Effector CD8-positive, alpha-beta T cell (primary cell): Measurements from ENCODE around the gene NOS3.
"Not testable (repeated sequence)": the region's sequence is repeated elsewhere in the genome, so short reads cannot be mapped to it uniquely, and the experiment has no call there.

ENCODE experiments used
- DNase-seq: peaks from one replicate; lab custom pipeline; 2025; lab: John Stamatoyannopoulos, UW

Gene NOS3

DNA sequence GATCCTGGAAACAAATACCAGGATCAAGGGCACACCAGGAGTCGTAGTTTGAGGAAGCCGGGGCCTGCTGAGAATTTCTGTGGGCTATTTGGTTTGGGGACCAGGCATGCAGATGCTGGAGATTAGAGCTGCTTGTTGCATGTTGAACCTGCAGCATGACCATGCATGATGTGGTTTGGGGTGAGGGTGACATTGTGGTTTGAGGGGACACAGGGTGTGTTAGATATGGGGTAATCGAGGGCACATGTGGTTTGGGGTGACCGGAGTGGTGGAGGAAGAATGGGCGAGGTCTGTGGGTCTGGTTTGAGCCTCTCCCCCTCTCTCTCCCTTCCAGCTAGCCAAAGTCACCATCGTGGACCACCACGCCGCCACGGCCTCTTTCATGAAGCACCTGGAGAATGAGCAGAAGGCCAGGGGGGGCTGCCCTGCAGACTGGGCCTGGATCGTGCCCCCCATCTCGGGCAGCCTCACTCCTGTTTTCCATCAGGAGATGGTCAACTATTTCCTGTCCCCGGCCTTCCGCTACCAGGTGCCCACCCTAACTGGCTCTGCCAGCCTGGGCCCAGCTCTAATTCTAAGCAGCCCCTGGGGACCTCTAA is 10.2 kb downstream of the NOS3 start:
- DNase-seq = no peak

DNA sequence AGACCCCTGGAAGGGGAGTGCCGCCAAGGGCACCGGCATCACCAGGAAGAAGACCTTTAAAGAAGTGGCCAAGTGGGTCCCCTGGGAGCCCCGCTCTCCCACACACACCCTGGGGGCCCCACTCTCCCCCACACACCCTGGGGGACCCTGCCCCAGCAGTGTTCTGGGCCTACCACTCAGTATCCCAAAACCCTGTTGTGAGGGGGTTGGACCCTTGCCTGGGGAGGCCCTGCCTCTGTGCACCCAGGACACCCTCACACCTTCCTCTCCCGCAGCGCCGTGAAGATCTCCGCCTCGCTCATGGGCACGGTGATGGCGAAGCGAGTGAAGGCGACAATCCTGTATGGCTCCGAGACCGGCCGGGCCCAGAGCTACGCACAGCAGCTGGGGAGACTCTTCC is 10.7 kb downstream of the NOS3 start:
- no peak for DNase-seq

DNA sequence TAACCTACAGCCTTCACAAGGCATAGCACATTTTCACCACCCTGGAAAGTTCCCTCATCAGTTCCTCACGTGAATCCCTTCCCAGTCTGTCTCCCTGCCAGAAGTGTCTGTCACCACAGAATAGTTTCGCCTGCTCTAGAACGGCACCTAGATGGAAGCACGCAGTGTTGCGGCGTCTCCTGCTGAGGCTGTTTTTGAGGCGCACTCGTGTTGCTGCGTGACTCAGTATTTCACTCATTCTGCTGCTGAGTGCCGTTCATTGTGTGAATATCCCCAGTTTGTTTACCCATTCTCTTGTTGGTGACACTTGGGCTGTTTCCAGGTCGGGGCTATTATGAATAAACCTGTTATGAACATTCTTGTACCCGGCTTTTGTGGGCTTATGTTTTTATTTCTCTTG is 12.8 kb downstream of the NOS3 start:
- no peak for DNase-seq

DNA sequence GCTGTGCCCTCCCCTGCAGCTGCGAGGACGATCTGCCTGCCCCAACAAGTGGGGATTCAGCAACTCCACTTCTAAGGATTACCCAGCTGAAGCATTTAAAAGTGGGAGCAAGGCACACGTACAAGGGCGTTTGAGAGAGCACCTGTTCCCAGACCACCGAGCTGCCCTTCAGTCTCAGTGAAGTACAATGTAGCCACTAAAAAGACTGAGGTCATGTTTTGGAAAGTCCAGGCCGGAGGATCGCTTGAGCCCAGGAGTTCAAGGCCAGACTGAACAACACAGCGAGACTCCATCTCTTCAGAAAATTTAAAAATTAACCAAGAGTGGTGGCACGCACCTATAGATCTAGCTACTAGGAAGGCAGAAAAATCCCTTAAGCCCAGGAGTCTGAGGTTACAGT is 14.7 kb downstream of the NOS3 start:
- DNase-seq = no peak

DNA sequence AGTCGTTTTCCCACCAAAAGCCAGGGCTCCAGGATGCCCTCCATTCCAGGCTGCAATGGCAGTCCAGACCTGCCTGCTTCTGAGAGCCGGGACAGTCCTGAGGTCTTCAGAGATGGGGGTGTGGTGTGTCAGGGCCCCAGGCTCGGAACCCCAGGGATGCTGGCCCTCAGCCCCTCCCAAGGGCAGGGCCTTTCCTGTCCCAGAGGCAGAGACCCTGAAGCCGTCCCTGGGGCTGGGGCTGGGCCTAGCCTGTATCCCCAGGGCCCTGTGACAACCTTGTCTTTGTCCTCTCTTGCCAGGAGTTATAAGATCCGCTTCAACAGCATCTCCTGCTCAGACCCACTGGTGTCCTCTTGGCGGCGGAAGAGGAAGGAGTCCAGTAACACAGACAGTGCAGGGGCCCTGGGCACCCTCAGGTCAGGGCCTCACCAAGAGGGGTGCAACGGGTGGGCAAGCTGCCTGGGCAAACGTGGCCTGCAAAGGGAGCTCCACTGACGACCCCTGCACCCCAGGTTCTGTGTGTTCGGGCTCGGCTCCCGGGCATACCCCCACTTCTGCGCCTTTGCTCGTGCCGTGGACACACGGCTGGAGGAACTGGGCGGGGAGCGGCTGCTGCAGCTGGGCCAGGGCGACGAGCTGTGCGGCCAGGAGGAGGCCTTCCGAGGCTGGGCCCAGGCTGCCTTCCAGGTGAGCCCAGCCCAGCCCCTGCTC is 15.9 kb downstream of the NOS3 start:
- no peak for DNase-seq

DNA sequence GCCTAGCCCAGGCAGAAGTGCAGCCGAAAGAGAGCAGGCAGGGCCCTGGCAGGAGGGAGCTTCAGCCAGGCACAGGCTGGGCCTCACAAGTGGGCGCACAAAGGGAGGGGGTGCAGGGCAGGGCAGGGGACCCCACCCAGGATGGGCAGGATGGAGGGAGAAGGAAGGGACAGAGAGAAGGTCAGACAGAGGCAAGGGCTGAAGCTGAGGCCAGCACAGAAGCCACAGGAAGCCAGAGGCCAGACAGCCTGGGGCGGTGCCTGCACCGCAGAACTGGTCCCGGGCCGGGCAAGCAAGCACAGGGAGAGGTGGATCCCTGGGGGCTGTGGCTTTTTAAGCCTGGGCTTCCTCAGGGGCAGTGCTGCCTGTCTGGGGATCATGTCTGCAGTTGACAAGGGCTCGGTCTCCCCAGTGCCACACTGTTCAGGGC is 16.7 kb downstream of the NOS3 start:
- DNase-seq = no peak

DNA sequence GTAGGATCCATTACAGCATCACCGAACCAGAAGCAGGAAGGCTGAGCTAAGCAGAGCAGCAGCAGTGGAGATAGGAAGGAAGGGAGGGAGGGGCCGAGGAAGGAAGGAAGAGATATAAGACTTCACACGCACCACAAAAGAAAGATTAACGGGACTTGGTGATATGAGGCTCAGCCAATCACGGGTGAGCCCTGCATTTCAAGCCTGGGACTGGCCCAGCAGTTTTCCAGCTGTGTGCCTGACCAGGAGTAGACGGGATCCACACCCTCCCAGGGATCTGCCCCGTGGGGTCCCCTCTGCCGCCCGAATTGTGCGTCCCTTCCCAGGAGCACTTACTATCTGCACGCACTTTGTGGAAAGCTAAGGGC is 17.3 kb downstream of the NOS3 start:
- no peak for DNase-seq

DNA sequence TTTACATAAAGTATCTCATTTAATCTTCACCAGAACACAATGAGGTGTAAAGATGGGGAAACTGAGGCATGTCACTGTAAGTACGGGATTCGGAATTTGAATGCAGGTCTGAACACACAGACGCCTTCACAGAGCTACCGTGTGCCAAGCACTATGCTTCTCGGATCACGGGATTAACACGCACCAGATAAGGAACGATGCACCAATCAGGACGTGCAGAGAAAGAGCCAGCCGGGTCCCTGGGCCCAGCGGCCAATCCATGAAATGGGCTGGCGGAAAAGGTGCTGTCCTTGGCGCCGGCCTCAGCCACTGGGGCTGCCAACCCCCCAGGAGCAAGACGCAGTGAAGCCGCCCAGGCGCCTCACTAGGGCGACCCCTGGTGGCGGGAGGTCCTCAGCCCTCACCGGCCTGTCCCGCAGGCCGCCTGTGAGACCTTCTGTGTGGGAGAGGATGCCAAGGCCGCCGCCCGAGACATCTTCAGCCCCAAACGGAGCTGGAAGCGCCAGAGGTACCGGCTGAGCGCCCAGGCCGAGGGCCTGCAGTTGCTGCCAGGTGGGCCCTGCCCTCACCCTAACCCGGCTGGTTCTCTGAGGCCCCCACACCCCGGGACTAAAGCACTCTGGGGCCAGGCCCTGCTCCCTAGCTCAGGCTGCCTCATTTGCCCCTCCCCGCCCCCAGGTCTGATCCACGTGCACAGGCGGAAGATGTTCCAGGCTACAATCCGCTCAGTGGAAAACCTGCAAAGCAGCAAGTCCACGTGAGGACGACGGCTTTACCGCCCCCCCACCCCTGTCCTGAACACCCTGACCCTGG is 17.9 kb downstream of the NOS3 start:
- peak; percentile 64 for DNase-seq

DNA sequence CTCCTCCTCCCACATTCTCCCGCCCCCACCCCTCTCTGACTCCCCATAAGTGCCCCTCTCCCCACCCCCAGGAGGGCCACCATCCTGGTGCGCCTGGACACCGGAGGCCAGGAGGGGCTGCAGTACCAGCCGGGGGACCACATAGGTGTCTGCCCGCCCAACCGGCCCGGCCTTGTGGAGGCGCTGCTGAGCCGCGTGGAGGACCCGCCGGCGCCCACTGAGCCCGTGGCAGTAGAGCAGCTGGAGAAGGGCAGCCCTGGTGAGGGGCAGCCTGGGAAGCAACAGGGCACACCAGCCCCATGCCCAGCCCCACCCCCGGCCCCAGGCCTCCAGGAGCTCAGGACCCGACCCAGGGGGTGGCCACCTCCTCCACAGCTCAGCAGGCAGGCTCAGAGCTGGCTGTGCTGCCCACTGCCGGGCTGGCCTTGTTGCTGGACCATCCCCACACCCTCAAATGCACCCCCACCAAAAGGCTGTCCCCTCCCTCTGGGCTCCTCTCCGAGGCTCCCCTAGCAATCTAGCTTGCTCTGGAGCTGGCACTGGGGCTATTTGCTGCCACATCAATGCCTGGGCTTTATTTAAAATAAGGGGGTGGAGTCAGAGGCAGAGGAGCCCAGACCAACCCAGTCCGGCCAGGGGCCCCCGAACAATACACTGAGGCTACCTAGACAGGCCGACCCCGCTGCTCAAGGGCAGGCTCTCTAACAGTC is 18.7 kb downstream of the NOS3 start:
- no peak for DNase-seq

DNA sequence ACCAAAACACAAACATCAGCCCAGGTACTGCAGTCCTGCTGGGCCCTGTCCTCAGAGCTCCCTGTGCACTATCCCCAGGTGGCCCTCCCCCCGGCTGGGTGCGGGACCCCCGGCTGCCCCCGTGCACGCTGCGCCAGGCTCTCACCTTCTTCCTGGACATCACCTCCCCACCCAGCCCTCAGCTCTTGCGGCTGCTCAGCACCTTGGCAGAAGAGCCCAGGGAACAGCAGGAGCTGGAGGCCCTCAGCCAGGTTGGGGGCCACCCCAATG is 19.2 kb downstream of the NOS3 start:
- DNase-seq = no peak

DNA sequence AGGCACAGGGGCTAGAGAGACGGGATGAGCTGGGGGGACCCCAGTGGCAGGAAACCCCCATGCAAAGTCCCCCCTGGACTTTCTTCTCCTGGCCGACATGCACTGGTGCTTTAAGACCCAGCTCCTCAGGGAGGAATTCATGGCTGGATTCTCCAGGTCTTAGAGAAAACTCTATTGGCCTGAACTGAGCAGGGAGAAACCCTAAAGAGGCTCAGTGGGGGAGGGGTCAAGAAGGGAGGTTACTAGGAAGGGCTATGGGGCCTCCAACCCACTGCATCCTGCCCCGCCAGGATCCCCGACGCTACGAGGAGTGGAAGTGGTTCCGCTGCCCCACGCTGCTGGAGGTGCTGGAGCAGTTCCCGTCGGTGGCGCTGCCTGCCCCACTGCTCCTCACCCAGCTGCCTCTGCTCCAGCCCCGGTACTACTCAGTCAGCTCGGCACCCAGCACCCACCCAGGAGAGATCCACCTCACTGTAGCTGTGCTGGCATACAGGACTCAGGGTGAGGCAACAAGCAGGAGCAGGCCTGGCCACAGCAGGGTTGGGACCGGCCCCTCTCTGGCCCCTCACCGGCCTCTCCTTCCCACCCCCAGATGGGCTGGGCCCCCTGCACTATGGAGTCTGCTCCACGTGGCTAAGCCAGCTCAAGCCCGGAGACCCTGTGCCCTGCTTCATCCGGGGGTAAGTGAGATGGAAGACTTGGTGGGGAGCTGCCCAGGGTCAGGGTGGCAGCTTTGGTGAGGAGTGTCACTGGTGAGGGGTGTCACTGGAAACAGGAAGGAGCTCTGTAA is 19.7 kb downstream of the NOS3 start:
- no peak for DNase-seq

DNA sequence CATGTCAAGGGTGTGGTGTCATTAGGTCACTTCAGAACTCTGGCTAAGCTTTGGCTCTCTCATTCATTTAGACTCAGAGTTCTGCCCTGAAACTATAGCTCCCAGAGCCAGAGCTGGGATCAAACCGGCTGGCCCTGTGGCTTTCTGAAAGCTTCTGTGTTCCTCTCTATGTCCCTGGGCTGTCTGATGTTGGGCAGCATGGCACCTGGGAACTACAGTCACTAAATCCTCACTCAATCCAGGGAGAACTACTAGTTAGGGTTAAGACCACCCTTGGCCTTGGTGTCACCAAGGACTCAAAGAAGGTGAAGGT is 20.2 kb downstream of the NOS3 start:
- no peak for DNase-seq

DNA sequence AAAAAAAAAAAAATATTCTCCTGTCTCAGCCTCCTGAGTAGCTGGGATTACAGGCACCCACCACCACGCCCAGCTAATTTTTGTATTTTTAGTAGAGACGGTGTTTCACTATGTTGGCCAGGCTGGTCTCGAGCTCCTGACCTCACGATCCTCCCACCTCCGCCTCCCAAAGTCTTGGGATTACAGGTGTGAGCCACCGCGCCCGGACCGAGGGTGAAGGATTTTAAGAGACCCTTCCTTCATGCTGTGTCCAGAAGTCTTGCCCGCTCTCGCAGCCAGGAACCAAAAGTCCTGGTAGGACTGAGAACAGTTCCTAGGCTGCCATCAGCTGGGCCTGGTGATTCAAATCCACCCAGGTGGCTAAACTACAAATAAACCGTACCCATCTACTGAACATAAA is 20.8 kb downstream of the NOS3 start:
- not testable (repeated sequence) for DNase-seq

DNA sequence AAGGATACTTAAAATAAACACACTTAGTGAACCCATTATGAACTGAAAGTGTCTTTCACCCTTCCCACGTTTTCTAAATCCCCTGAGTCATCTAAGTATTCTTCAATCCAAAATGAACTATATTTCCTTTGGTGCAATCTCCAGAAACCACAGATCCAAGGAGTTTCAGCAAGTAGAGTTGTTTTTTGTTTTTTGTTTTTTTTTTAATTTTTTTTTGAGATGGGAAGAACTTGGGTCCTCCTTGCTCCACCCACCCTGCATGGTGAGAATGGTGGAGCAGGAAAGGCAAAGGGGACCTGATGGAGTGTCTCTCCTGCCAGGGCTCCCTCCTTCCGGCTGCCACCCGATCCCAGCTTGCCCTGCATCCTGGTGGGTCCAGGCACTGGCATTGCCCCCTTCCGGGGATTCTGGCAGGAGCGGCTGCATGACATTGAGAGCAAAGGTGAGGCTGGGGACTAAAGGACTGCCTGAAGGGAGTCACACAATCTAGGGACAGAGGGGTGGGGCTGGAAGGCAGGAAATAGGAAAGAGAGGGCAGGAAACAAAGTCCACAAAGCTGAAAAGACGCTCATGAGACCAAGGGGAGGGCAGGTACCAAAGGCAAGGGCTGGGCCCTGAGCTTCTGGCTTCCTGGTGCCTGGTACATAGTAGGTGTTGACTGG is 21.3 kb downstream of the NOS3 start:
- no peak for DNase-seq

DNA sequence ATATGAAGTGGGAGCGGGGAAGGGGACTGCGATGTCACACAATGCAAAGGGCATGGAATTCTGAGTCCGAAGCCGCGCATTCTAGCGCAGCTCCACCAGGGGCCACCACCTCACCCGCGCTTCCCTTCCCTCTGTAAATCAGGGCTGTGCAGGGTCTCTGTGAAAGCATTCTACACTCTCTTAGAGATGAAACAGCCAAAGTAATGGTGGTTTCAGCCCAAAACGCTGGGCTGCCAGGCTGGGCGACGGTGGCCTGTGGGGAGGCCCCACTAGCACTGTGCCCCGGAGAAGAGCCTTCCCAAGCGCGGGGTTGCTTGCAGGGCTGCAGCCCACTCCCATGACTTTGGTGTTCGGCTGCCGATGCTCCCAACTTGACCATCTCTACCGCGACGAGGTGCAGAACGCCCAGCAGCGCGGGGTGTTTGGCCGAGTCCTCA is 22.1 kb downstream of the NOS3 start:
- DNase-seq = no peak

DNA sequence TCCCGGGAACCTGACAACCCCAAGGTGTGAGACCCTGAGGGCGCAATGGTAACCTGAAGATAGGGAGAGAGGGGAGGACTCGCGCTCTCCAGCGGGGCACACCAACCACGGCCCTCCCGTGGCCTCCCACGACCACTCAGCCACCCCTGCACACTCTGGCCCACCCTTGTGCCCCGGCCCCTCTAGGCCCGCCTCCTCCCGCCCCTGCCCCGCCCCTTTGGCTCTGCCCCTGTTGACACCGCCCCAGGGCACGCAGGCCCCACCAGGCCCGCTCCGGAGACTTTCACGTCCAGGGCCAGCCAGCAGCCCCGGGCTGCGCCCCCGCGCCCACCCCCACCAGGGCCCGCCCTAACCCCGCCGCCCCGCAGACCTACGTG is 22.5 kb downstream of the NOS3 start:
- DNase-seq = no peak

DNA sequence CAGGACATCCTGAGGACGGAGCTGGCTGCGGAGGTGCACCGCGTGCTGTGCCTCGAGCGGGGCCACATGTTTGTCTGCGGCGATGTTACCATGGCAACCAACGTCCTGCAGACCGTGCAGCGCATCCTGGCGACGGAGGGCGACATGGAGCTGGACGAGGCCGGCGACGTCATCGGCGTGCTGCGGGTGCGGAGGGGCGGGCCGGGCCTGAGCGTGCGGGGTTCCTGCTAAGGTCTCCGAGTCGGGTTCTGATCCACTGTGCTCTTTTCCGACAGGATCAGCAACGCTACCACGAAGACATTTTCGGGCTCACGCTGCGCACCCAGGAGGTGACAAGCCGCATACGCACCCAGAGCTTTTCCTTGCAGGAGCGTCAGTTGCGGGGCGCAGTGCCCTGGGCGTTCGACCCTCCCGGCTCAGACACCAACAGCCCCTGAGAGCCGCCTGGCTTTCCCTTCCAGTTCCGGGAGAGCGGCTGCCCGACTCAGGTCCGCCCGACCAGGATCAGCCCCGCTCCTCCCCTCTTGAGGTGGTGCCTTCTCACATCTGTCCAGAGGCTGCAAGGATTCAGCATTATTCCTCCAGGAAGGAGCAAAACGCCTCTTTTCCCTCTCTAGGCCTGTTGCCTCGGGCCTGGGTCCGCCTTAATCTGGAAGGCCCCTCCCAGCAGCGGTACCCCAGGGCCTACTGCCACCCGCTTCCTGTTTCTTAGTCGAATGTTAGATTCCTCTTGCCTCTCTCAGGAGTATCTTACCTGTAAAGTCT is 23.1 kb downstream of the NOS3 start:
- peak; percentile 81 for DNase-seq

DNA sequence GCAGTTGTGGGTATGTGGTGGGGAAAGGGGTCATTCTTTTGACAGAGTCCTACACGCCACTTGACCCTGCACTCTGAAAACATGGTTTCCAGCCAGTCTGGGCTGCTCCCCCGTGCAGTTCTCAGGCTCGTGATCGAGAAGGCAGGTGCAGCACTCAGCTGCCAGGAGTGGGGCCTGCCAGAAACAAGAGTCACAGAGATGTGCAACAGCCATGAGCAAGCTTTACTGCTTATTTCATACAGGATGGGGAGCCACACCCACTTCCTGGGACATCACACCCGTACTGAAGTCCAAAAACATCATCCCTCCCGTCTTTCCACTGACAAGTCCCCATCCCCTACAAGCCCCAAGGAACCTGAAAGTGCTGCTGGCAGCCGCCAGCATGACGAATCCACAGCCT is 24.1 kb downstream of the NOS3 start:
- no peak for DNase-seq

DNA sequence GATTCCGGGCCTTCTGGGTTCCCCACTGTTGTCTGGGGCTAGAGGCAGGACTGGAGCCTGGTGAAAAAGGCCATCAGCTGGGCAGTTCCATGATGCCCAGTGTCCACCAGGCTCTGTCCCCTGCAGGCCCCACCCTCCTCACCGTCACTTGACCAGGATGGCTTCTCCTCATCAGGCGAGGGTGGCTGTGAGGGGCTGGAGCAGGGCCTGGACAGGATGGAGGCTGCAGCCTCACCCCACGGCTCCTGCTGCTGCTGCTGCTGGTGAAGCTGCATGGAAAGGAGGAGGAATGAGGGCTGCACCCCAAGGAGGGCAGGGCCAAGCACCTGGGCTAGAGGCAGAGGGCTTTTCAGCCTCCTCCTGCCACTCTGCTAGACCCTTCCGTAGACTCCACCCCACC is 25.1 kb downstream of the NOS3 start:
- DNase-seq = no peak

DNA sequence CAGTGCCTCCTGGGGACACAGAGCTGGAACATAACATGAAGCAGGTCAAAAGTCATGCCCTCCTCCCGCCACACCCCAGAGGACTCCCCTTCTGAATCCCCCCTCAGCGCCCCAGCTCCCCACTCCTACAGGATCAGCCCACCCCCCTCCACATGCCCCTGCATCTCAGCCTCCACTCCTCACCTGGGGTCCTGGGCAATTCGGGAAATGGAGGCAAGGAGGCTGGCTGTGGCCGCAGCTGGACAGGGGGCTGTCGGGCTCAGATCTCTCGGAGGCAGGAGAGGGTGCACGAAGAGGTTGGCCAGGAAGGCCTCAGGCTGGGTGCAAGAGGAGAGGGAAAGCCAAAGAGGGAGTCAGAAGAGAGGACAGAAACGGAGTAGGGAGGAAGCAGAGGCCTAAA is 25.7 kb downstream of the NOS3 start:
- DNase-seq = no peak

DNA sequence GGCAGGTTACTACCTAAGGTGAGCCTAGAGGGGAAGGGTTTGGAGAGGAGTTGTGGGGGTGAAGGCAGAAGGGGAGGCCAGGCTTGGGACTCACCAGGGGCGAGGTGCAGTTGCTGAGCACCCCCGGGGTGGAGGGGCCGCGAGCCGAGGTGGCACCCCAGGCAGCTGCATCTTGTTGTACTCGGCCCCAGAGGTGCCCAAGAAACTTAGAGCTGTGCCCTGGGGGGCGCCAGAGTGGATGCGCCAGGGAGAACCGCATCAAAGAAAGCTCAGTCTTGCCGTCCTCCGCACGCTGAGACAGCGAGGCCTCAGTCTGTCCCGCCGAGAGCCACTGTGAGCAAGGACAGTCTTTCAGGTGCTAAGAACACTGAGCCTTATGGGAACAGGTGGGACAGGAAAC is 26.1 kb downstream of the NOS3 start:
- peak; percentile 8 for DNase-seq
